PC-3 (cell line): Measurements from ENCODE around the gene ADAMTSL2.

ENCODE experiments used
- CTCF ChIP-seq: fragments of 300-600 bp; sonication (generic); conservative IDR thresholded peaks from 2 replicates; pipeline ENCODE4 v1.5.1; 2017; ENCODE audit warnings: antibody characterized with exemption, low read depth, mild to moderate bottlenecking, low read length
- EZH2 ChIP-seq: fragments of 300-600 bp; sonication (generic); IDR thresholded peaks from one replicate; pipeline ENCODE4 v1.6.1; 2017; ENCODE audit warnings: antibody characterized with exemption, mild to moderate bottlenecking, low read length; ENCODE audit not compliant: unreplicated experiment
- EZH2phosphoT487 ChIP-seq: fragments of 300-600 bp; sonication (generic); IDR thresholded peaks from 2 replicates; pipeline ENCODE4 v1.6.1; 2018; ENCODE audit warnings: mild to moderate bottlenecking, antibody characterized with exemption, low read length, borderline replicate concordance

GRCh38 chr9:133614678-133615077, 80.2 kb downstream of the ADAMTSL2 start:
- TF ChIP-seq CTCF (no peak), EZH2phosphoT487 (no peak), EZH2 (no peak)
